Measurements from ENCODE around the gene RNF17.
"Not testable (repeated sequence)": the region's sequence is repeated elsewhere in the genome, so short reads cannot be mapped to it uniquely, and the experiment has no call there.

RNF17 gene

GRCh38 chr13:24821207-24821606 lies 57.2 kb downstream of the RNF17 start:
- DNase-seq (ENCODE audit: low read depth): no peak
- H3K4me3 ChIP-seq (replicated peaks; ENCODE audit: low read depth, low read length): no peak overlapping the region
- TF ChIP-seq CTCF (IDR thresholded peaks at IDR 0.05; ENCODE audit: low read length, missing control alignments): no peak

- no peak for DNase-seq (ENCODE audit: low read depth)
- H3K4me3 ChIP-seq (replicated peaks; ENCODE audit: low read depth, low read length): no peak overlapping the region
- no peak for TF ChIP-seq CTCF (IDR thresholded peaks at IDR 0.05; ENCODE audit: low read length, missing control alignments)
Observed at GRCh38 chr13:24822640-24823039, 58.7 kb downstream of the RNF17 start.

GRCh38 chr13:24823122-24823710 lies 59.2 kb downstream of the RNF17 start:
- not testable (repeated sequence) for H3K4me3 ChIP-seq (replicated peaks; ENCODE audit: low read depth, low read length); DNase-seq (ENCODE audit: low read depth)

GRCh38 chr13:24827799-24828198 lies 63.8 kb downstream of the RNF17 start:
- DNase-seq (ENCODE audit: low read depth): no peak
- no peak overlapping the region for H3K4me3 ChIP-seq (replicated peaks; ENCODE audit: low read depth, low read length)
- no peak for TF ChIP-seq CTCF (IDR thresholded peaks at IDR 0.05; ENCODE audit: low read length, missing control alignments)

GRCh38 chr13:24834902-24835510 lies 71.0 kb downstream of the RNF17 start:
- no peak for TF ChIP-seq CTCF (IDR thresholded peaks at IDR 0.05; ENCODE audit: low read length, missing control alignments)

GRCh38 chr13:24837528-24837927 lies 73.6 kb downstream of the RNF17 start:
- DNase-seq (ENCODE audit: low read depth); H3K4me3 ChIP-seq (replicated peaks; ENCODE audit: low read depth, low read length): not testable (repeated sequence)

More at GRCh38 chr13:24834902-24835510, 71.0 kb downstream of the RNF17 start:
- H3K4me3 ChIP-seq (replicated peaks; ENCODE audit: low read depth, low read length): no peak overlapping the region
- DNase-seq (ENCODE audit: low read depth): no peak

GRCh38 chr13:24842549-24843274 lies 78.7 kb downstream of the RNF17 start:
- H3K4me3 ChIP-seq (replicated peaks; ENCODE audit: low read depth, low read length): no peak overlapping the region
- no peak for DNase-seq (ENCODE audit: low read depth)
- TF ChIP-seq CTCF (IDR thresholded peaks at IDR 0.05; ENCODE audit: low read length, missing control alignments): no peak

GRCh38 chr13:24851546-24851945 lies 87.6 kb downstream of the RNF17 start:
- H3K4me3 ChIP-seq (replicated peaks; ENCODE audit: low read depth, low read length): no peak overlapping the region
- peak; percentile 10 for DNase-seq (ENCODE audit: low read depth)
- no peak for TF ChIP-seq CTCF (IDR thresholded peaks at IDR 0.05; ENCODE audit: low read length, missing control alignments)

Data from fibroblast of pulmonary artery (primary cell).